ENCODE results near the gene CNTFR. TPM values are rescaled to one million over a fixed set of nuclear protein-coding genes. Genes with fewer than 3 reads are reported as not detected.

CNTFR gene
- polyA plus RNA-seq, 1 donor (not counting 4 experiments of a cell fraction or from before 2014, with no cell fraction given): 0.42 TPM

DNA sequence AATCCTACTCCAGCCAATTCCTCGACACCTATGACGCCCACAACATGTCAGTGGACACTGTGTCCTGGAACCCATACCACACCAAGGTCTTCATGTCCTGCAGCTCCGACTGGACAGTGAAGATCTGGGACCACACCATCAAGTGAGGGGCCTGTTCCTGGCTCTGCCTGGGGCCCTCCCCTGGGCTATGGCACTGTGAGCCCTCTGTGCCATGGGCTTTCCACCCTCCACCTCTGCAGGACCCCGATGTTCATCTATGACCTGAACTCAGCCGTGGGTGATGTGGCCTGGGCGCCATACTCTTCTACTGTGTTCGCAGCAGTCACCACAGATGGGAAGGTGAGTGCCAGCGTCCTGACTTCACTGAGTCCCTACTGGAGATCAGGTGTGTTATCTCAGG is 75.1 kb downstream of the CNTFR start:
- H3K4me1 ChIP-seq (ENCODE audit: control insufficient read depth, extremely low read depth, insufficient read depth, low read length): no peaks in the 10 kb centered on the region
- no peak overlapping the region for H2AFZ ChIP-seq (ENCODE audit: control insufficient read depth, low read length)
- dilution Hi-C loops (cut with MboI; ENCODE audit: extremely low pct_ligation_motif_present, low sequenced_read_pairs): no loop called here
- H3K9me1 ChIP-seq (ENCODE audit: control insufficient read depth, extremely low read depth, insufficient read depth, low read length): no peaks in the 10 kb centered on the region
- no peak overlapping the region for H3K9ac ChIP-seq (ENCODE audit: control insufficient read depth, extremely low read depth, insufficient read depth, low read length)
- TF ChIP-seq, protein P1, sequence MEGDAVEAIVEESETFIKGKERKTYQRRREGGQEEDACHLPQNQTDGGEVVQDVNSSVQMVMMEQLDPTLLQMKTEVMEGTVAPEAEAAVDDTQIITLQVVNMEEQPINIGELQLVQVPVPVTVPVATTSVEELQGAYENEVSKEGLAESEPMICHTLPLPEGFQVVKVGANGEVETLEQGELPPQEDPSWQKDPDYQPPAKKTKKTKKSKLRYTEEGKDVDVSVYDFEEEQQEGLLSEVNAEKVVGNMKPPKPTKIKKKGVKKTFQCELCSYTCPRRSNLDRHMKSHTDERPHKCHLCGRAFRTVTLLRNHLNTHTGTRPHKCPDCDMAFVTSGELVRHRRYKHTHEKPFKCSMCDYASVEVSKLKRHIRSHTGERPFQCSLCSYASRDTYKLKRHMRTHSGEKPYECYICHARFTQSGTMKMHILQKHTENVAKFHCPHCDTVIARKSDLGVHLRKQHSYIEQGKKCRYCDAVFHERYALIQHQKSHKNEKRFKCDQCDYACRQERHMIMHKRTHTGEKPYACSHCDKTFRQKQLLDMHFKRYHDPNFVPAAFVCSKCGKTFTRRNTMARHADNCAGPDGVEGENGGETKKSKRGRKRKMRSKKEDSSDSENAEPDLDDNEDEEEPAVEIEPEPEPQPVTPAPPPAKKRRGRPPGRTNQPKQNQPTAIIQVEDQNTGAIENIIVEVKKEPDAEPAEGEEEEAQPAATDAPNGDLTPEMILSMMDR (optimal IDR thresholded peaks at IDR 0.05 in 1 of 3, IDR thresholded peaks at IDR 0.05 in 1 of 3, conservative IDR thresholded peaks at IDR 0.05 in 1 of 3; ENCODE audit: extremely low read depth in 1 of 3, insufficient read depth in 2 of 3, low read length in 3 of 3): no peak
- no peak for TF ChIP-seq EZH2 (IDR thresholded peaks at IDR 0.05; ENCODE audit: low read length)
- H3K27me3 ChIP-seq (ENCODE audit: control insufficient read depth, extremely low read depth, insufficient read depth, low read length): peaks cover 4% of the 10 kb centered on the region
- H3K79me2 ChIP-seq (ENCODE audit: control insufficient read depth, insufficient read depth, low read length): no peaks in the 10 kb centered on the region
- no peak overlapping the region for H3K27ac ChIP-seq (ENCODE audit: control insufficient read depth, insufficient read depth, low read length)
- H3K4me3 ChIP-seq (ENCODE audit: control insufficient read depth in 2 of 3, extremely low read depth in 1 of 3, insufficient read depth in 2 of 3, low read depth in 1 of 3, low read length in 3 of 3): no peak overlapping the region
- no peaks in the 10 kb centered on the region for H3K9me3 ChIP-seq (ENCODE audit: control insufficient read depth, low read depth, low read length)
- no peaks in the 10 kb centered on the region for H4K20me1 ChIP-seq (ENCODE audit: control insufficient read depth, extremely low read depth, insufficient read depth, low read length)
- no peak overlapping the region for H3K4me2 ChIP-seq (ENCODE audit: control insufficient read depth, extremely low read depth, insufficient read depth, low read depth, low read length)
- no peak for DNase-seq (ENCODE audit: low read depth, low spot score)
- no peaks in the 10 kb centered on the region for H3K36me3 ChIP-seq (ENCODE audit: control insufficient read depth in 2 of 2, extremely low read depth in 1 of 2, insufficient read depth in 2 of 2, low read length in 2 of 2)
- FAIRE-seq: no peak

DNA sequence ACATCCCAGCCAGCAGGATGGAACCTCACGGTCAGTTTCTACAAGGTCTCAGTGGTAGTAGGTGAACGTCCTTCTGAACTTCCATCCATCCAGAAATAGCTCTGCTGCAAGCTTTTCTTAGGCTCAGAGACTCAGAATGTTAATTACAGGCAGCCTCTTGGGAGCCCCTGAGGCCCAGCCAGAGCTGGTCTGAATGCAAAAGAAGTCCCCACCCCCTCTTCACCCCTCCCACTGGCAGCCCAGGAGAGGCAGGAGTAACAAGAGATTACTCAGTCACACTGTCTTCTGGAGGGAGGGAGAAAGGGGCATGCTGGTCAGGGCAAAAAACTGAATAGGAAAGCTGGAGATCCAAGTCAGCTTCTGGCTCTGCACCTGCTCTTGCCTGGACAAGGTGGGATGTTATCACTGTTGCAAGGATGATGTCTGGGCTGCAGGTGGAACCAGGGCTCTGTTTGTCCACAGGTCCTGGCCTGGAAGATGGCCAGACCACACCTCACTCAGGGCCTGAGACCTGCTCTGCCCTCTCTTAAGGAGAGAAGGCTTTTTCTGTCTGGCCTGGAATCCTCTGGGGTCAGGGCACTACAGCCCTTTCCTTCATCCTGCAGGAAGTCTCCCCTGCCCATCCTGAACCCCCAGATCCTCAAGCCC is 75.8 kb downstream of the CNTFR start:
- no peak overlapping the region for H3K4me3 ChIP-seq (ENCODE audit: control insufficient read depth in 2 of 3, extremely low read depth in 1 of 3, insufficient read depth in 2 of 3, low read depth in 1 of 3, low read length in 3 of 3)
- no peak for FAIRE-seq
- dilution Hi-C loops (cut with MboI; ENCODE audit: extremely low pct_ligation_motif_present, low sequenced_read_pairs): no loop called here

More for the DNA sequence above, 75.8 kb downstream of the CNTFR start:
- Histone ChIP-seq H3K4me2 (ENCODE audit: control insufficient read depth, extremely low read depth, insufficient read depth, low read depth, low read length) (no peak overlapping the region), H3K27me3 (ENCODE audit: control insufficient read depth, extremely low read depth, insufficient read depth, low read length) (no peaks in the 10 kb centered on the region), H3K36me3 (ENCODE audit: control insufficient read depth in 2 of 2, extremely low read depth in 1 of 2, insufficient read depth in 2 of 2, low read length in 2 of 2) (no peaks in the 10 kb centered on the region), H3K9ac (ENCODE audit: control insufficient read depth, extremely low read depth, insufficient read depth, low read length) (no peak overlapping the region), H3K79me2 (ENCODE audit: control insufficient read depth, insufficient read depth, low read length) (no peaks in the 10 kb centered on the region), H4K20me1 (ENCODE audit: control insufficient read depth, extremely low read depth, insufficient read depth, low read length) (no peaks in the 10 kb centered on the region), H3K27ac (ENCODE audit: control insufficient read depth, insufficient read depth, low read length) (no peak overlapping the region), H3K9me1 (ENCODE audit: control insufficient read depth, extremely low read depth, insufficient read depth, low read length) (no peaks in the 10 kb centered on the region), H3K4me1 (ENCODE audit: control insufficient read depth, extremely low read depth, insufficient read depth, low read length) (no peaks in the 10 kb centered on the region), H3K9me3 (ENCODE audit: control insufficient read depth, low read depth, low read length) (no peaks in the 10 kb centered on the region), H2AFZ (ENCODE audit: control insufficient read depth, low read length) (no peak overlapping the region)
- no peak for TF ChIP-seq EZH2 (IDR thresholded peaks at IDR 0.05; ENCODE audit: low read length)
- TF ChIP-seq, protein P1 (optimal IDR thresholded peaks at IDR 0.05 in 1 of 3, IDR thresholded peaks at IDR 0.05 in 1 of 3, conservative IDR thresholded peaks at IDR 0.05 in 1 of 3; ENCODE audit: extremely low read depth in 1 of 3, insufficient read depth in 2 of 3, low read length in 3 of 3): no peak
- no peak for DNase-seq (ENCODE audit: low read depth, low spot score)
